Astrocyte (in vitro differentiated cells and primary cell): ENCODE measurements around the gene MYO15A. TPM values are rescaled to one million over a fixed set of nuclear protein-coding genes. Genes with fewer than 3 reads are reported as not detected.

Experiments
- DNase-seq: peaks from one replicate; pipeline ENCODE4 v3.0.0-alpha.2; 2010; ENCODE audit warnings: low read depth
- FAIRE-seq: peaks from 2 replicates; lab custom pipeline; 2011; peaks lifted over from hg19 to GRCh38; lab: Jason Lieb, UNC
- H2AFZ ChIP-seq: 2 replicates; pipeline ENCODE4 v1.6.0; 2012; ENCODE audit warnings: low read depth, low read length, inconsistent platforms
- H3K27ac ChIP-seq: 2 replicates; pipeline ENCODE4 v1.5.1; 2011; ENCODE audit warnings: low read depth, low read length, inconsistent platforms
- H3K27me3 ChIP-seq: 2 replicates; pipeline ENCODE4 v1.6.0; 2011; ENCODE audit warnings: low read length, inconsistent platforms; ENCODE audit not compliant: insufficient read depth
- H3K36me3 ChIP-seq: 2 replicates; pipeline ENCODE4 v1.5.1; 2011; ENCODE audit warnings: low read length, inconsistent platforms; ENCODE audit not compliant: insufficient read depth
- H3K4me1 ChIP-seq: 2 replicates; pipeline ENCODE4 v1.5.1; 2011; ENCODE audit warnings: low read length, inconsistent platforms; ENCODE audit not compliant: insufficient read depth
- H3K4me2 ChIP-seq: 2 replicates; pipeline ENCODE4 v1.6.0; 2012; ENCODE audit warnings: low read length, inconsistent platforms
- H3K4me3 ChIP-seq: 2 replicates; pipeline ENCODE4 v1.5.1; 2011; ENCODE audit warnings: low read depth, mild to moderate bottlenecking, low read length, inconsistent platforms; ENCODE audit not compliant: insufficient read depth
- H3K79me2 ChIP-seq: 2 replicates; pipeline ENCODE4 v1.6.0; 2012; ENCODE audit warnings: mild to moderate bottlenecking, low read length, inconsistent platforms; ENCODE audit not compliant: insufficient read depth
- H3K9ac ChIP-seq: 2 replicates; pipeline ENCODE4 v1.6.0; 2012; ENCODE audit warnings: mild to moderate bottlenecking, low read length, inconsistent platforms
- H3K9me3 ChIP-seq: 2 replicates; pipeline ENCODE4 v1.5.1; 2012; ENCODE audit warnings: low read depth, mild to moderate bottlenecking, low read length, inconsistent platforms; ENCODE audit not compliant: insufficient read depth
- H4K20me1 ChIP-seq: 2 replicates; pipeline ENCODE4 v1.6.0; 2012; ENCODE audit warnings: low read length, inconsistent platforms; ENCODE audit not compliant: insufficient read depth
- H3K27ac Mint-ChIP-seq: one replicate; pipeline ENCODE4 v1.8.0; 2021; ENCODE audit warnings: mild to moderate bottlenecking, mixed read lengths; ENCODE audit not compliant: unreplicated experiment
- H3K27me3 Mint-ChIP-seq: one replicate; pipeline ENCODE4 v1.8.0; 2021; ENCODE audit warnings: low read depth, mixed read lengths; ENCODE audit not compliant: unreplicated experiment
- H3K36me3 Mint-ChIP-seq: one replicate; pipeline ENCODE4 v1.8.0; 2021; ENCODE audit warnings: low read depth, mixed read lengths; ENCODE audit not compliant: unreplicated experiment
- H3K4me1 Mint-ChIP-seq: one replicate; pipeline ENCODE4 v1.8.0; 2021; ENCODE audit warnings: low read depth, mixed read lengths; ENCODE audit not compliant: unreplicated experiment
- H3K4me3 Mint-ChIP-seq: one replicate; pipeline ENCODE4 v1.8.0; 2021; ENCODE audit warnings: mild to moderate bottlenecking, moderate library complexity, mixed read lengths; ENCODE audit not compliant: unreplicated experiment
- H3K9me3 Mint-ChIP-seq: one replicate; pipeline ENCODE4 v1.8.0; 2021; ENCODE audit warnings: mild to moderate bottlenecking, mixed read lengths; ENCODE audit not compliant: unreplicated experiment
- CTCF ChIP-seq: IDR thresholded peaks from 2 replicates; pipeline ENCODE4 v1.5.1; 2011; ENCODE audit warnings: low read depth, mild to moderate bottlenecking, inconsistent platforms, low read length, moderate library complexity; ENCODE audit not compliant: insufficient read depth
- EZH2 ChIP-seq: IDR thresholded peaks from 2 replicates; pipeline ENCODE4 v1.6.1; 2012; ENCODE audit warnings: mild to moderate bottlenecking, low read length, inconsistent platforms; ENCODE audit not compliant: insufficient read depth
- total RNA-seq: library from RNA; stranded (reverse); gene quantifications from 2 replicates; pipeline ENCODE4 v1.2.1, GENCODE V29; 2021

The MYO15A gene
- total RNA-seq, 1 donor from 2014 or later: 0.32 TPM

- Histone ChIP-seq H4K20me1 (peaks cover 78% of the 10 kb centered on the region), H3K27me3 (no peaks in the 10 kb centered on the region), H3K4me3 (peak overlapping the region; percentile 71), H3K4me1 (peaks cover 47% of the 10 kb centered on the region), H3K79me2 (peaks cover 85% of the 10 kb centered on the region), H3K9me3 (no peaks in the 10 kb centered on the region), H2AFZ (no peak overlapping the region), H3K36me3 (peaks cover 4% of the 10 kb centered on the region), H3K4me2 (peak overlapping the region; percentile 92), H3K9ac (peak overlapping the region; percentile 87), H3K27ac (peak overlapping the region; percentile 30)
- Mint-ChIP-seq H3K36me3 (peaks cover 9% of the 10 kb centered on the region), H3K27me3 (no peaks in the 10 kb centered on the region), H3K4me1 (peaks cover 39% of the 10 kb centered on the region), H3K9me3 (no peaks in the 10 kb centered on the region), H3K4me3 (peak overlapping the region; percentile 95), H3K27ac (no peak overlapping the region)
- FAIRE-seq: no peak
- TF ChIP-seq EZH2 (no peak), CTCF (no peak)
- peak; percentile 18 for DNase-seq
These were observed 78.7 kb downstream of the MYO15A start for GRCh38 chr17:18187226-18187625.

- Histone ChIP-seq H3K36me3 (peaks cover 4% of the 10 kb centered on the region), H3K4me1 (peaks cover 45% of the 10 kb centered on the region), H3K4me3 (peak overlapping the region; percentile 71), H3K79me2 (peaks cover 94% of the 10 kb centered on the region), H3K4me2 (peak overlapping the region; percentile 92), H4K20me1 (peaks cover 87% of the 10 kb centered on the region), H3K27ac (peak overlapping the region; percentile 50), H3K27me3 (no peaks in the 10 kb centered on the region), H3K9me3 (no peaks in the 10 kb centered on the region), H2AFZ (no peak overlapping the region), H3K9ac (peak overlapping the region; percentile 87)
- Mint-ChIP-seq H3K27me3 (no peaks in the 10 kb centered on the region), H3K36me3 (peaks cover 10% of the 10 kb centered on the region), H3K4me1 (peaks cover 39% of the 10 kb centered on the region), H3K27ac (peak overlapping the region; percentile 16), H3K4me3 (peak overlapping the region; percentile 95), H3K9me3 (no peaks in the 10 kb centered on the region)
- DNase-seq: peak; percentile 52
- TF ChIP-seq EZH2 (no peak), CTCF (no peak)
- no peak for FAIRE-seq
These were observed 79.5 kb downstream of the MYO15A start for GRCh38 chr17:18187821-18188761.
